WTC11 (cell line): ENCODE measurements around the gene IST1.

Source experiments
- CBFB ChIP-seq: sonication (generic); formaldehyde crosslinking; IDR thresholded peaks from 2 replicates; pipeline ENCODE4 v1.8.1; 2022; ENCODE audit warnings: mild to moderate bottlenecking, low read depth, missing genetic modification reagents
- CTCF ChIP-seq: fragments of 200-600 bp; IDR thresholded peaks from 2 replicates; pipeline ENCODE4 v1.8.0; 2022; ENCODE audit warnings: antibody characterized with exemption
- HMGA2 ChIP-seq: fragments of 250-450 bp; sonication (Bioruptor Pico); IDR thresholded peaks from 2 replicates; pipeline ENCODE4 v1.4.0; 2021; ENCODE audit warnings: mild to moderate bottlenecking, moderate library complexity
- PREB ChIP-seq: sonication (generic); formaldehyde crosslinking; IDR thresholded peaks from 2 replicates; pipeline ENCODE4 v1.8.1; 2022; ENCODE audit warnings: mild to moderate bottlenecking, missing genetic modification reagents, moderate library complexity, borderline replicate concordance

DNA sequence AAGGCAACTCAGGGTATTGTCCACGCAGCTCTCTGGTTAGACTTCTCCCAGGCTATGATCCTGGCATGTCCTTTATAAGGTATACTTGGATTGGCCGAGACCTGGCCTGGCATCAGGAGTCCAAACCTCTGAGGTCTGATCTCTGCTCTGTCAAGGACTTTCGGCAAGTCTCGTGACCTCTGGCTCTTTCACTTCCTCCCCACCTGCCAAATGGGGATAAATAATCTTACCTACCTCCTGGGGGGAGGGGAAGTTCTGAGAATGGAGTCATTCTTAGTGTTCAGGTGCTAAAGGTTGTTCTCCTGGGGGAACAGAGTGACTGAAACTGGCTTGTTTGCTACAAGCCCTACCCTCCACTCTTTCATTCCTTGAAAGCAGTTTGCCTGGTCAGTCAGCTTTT, 41.9 kb upstream of the IST1 start:
- TF ChIP-seq CTCF: no peak
- no peak for TF ChIP-seq HMGA2 (CRISPR knock-in tag)
- no peak for TF ChIP-seq PREB (CRISPR knock-in tag)
- no peak for TF ChIP-seq CBFB (CRISPR knock-in tag)
